IPS-18c (cell line): ENCODE measurements around the gene COQ6.
"Not testable (repeated sequence)": the region's sequence is repeated elsewhere in the genome, so short reads cannot be mapped to it uniquely, and the experiment has no call there.

Experiments
- H3K4me3 ChIP-seq: 2 replicates; pipeline ENCODE4 v1.7.0; 2013; ENCODE audit warnings: low read depth, mild to moderate bottlenecking, low read length, moderate library complexity; ENCODE audit not compliant: insufficient read depth
- H3K9me3 ChIP-seq: one replicate; pipeline ENCODE4 v1.6.1; 2013; ENCODE audit warnings: mild to moderate bottlenecking, low read length, moderate library complexity; ENCODE audit not compliant: control insufficient read depth, insufficient read depth

COQ6 gene

DNA sequence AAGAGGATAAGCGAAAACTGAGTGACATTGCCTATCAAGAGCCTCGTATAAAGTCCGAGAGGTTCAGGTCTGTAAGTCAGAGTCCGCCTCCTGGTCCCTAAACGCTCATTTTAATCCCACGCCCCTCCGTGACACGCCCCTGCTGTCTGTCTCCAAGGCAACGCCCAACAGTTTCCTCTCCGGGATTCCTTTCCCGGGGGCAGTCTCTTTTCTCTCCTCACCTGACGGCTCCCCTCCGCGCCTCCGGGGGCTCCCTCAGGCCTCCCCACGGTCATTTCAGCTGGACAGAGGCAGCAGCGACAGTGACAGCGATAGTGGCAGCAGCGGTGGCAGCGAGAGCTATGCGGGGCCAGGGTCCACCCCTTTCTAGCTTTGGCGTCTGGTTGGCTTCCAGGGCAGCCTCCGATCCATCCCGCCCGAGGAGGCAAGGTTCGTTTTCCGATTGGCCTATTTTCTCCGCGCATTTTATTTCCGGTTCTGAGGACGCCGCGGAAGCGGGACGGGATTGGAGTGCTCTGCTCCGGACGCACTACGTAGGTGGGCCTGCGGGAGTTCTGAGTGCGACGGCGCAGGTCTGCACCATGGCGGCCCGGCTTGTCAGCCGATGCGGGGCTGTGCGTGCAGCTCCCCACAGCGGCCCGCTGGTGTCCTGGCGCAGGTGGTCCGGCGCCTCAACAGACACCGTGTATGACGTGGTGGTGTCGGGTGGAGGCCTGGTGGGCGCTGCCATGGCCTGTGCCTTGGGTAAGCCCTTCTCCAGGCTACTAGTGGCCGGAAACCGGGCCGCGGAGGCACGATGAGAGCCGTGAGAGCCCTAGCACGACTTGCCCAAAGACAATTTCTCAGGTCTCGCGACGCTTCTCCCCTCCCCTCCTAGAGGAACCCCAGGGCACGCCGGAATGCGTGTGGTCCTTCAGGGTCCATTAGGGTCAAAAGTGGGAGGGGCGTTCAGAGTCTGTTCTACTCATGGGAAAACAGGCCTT lies at the start of gene COQ6, which contains the start of gene FAM161B:
Gene COQ6 (plus strand): TSS at position 551 of the 983 bp plus-strand sequence. CDS start 31 bp downstream, at position 582.
Gene FAM161B (minus strand): TSS at position 343 of the 983 bp plus-strand sequence. CDS start 68 bp downstream, at position 275.
- Histone ChIP-seq H3K9me3 (no peaks in the 10 kb centered on the region), H3K4me3 (peak within 1 kb of the TSS; percentile 82)

DNA sequence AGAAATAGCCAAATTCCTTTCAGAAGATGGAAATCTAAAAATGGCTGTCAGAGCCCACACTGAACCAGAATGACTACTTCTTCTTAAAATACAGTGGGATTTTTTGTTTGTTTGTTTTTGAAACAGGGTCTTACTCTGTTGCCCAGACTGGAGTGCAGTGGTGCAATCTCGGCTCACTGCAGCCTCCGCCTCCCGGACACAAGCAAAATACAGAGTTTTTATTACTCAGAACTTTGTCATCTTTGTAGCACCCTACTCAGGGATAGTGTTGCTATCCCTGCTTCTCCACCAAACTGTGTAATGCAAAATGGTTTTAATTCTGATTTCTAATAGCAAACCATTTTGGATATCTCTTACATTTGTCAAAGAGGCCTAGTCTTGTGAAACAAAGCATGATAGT lies 47.1 kb upstream of the COQ6 start:
- Histone ChIP-seq H3K4me3 (no peak overlapping the region), H3K9me3 (no peaks in the 10 kb centered on the region)

DNA sequence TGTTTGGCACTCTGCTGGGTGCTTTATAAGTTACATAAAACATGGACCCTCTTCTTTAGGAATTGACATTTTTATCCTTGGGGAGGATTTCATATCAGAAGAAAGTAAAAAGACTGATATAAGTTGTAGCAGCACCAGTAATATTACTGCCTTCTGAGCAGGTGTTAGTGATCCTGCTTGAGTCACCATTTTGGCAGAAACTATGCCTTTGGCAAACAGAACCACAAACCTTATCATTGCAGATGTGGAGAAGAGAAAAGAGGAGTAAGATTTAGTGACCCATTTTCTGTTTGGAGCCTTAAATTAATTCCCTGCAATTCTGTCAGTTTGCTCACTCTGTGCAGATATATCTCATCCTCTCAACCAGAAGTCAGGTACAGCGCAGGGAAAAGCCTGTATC lies 40.4 kb upstream of the COQ6 start:
- no peak overlapping the region for H3K4me3 ChIP-seq

DNA sequence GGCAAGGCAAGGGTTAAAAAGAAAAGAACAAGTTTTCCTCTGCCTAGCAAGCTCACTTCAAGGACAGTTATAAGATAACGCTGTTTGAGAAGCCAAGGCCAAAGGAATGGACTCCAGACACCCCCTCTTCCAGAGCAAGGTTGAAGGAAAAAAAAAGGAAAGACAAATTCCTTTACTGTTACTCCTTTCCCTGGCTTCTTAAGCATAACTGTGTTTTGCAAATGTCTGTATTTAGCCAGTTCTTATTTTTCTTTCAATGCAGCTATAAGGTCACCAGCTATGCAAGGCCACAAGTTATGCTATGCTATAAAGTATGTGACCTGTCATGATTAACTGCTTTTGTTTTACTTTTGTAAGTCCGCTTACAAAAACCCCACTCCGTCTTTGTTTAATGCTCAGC lies 36.8 kb upstream of the COQ6 start:
- Histone ChIP-seq H3K9me3 (no peaks in the 10 kb centered on the region), H3K4me3 (no peak overlapping the region)

More for the DNA sequence above, 40.4 kb upstream of the COQ6 start:
- H3K9me3 ChIP-seq, result no peaks in the 10 kb centered on the region

DNA sequence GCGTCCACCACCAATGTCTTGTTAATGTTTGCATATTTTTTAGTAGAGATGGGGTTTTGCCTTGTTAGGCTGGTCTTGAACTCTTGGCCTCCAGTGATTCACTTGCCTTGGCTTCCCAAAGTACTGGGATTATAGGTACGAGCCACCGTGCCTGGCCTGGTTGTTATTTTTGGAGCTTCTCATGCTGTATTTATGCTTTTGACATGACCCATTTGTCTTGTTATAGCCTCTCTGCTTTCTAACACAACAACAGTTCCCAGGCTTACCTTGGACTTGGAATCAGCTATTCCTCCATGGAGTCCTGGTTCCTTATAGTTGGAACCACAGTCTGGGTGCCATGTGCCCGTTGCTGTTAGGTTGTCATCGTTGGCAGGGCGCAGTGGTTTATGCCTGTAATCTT lies 33.8 kb upstream of the COQ6 start:
- Histone ChIP-seq H3K4me3 (no peak overlapping the region), H3K9me3 (no peaks in the 10 kb centered on the region)

DNA sequence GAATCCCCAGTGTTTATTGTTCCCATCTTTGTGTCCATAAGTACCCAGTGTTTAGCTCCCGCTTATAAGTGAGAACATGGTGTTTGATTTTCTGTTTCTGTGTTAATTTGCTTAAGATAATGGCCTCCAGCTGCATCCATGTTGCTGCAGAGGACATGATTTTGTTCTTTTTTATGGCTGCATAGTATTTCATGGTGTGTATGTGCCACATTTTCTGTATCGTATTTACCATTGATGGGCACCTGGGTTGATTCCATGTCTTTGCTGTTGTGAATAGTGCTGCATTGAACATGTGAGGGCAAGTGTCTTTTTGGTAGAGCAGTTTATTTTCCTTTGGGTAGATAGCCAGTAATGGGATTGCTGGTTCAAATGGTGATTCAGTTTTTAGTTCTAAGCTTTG lies 30.6 kb upstream of the COQ6 start:
- not testable (repeated sequence) for H3K4me3 ChIP-seq, H3K9me3 ChIP-seq

DNA sequence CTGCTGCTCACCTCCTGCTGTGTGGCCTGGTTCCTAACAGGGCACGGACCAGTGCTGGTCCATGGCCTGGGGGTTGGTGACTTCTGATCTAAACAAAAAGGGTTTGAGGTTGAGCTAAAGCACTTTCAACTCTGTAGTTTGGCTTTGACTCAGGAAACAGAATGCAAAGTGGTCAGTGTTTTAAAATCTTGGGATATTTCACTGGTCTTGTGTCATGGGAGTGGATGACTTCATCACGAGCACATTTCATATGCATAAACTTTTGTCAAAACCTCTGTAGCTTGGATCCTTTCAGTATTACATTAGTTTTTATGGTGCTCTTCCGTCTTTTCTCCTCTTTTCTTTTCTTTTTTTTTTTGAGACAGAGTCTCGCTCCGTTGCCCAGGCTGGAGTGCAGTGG lies 25.8 kb upstream of the COQ6 start:
- Histone ChIP-seq H3K4me3 (no peak overlapping the region), H3K9me3 (no peaks in the 10 kb centered on the region)

DNA sequence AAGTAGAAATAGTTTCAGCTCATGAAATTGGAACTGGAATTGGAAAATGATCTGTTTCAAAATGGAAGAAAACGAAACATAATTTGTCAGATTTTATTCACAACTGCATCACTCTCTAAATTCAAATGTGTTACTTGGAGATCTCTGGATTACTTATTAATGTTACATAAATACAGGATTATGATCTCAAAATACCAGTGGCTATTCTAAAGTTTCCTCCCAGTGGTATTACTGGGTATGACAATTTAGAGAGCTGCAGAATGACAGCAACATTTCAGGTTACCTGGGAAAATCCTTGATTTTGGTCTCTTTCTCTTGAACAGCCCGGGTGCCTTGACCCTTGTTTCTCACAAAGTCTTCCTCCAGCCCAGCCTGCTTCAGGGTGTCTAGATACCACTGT lies 14.4 kb upstream of the COQ6 start:
- no peaks in the 10 kb centered on the region for H3K9me3 ChIP-seq
- no peak overlapping the region for H3K4me3 ChIP-seq

DNA sequence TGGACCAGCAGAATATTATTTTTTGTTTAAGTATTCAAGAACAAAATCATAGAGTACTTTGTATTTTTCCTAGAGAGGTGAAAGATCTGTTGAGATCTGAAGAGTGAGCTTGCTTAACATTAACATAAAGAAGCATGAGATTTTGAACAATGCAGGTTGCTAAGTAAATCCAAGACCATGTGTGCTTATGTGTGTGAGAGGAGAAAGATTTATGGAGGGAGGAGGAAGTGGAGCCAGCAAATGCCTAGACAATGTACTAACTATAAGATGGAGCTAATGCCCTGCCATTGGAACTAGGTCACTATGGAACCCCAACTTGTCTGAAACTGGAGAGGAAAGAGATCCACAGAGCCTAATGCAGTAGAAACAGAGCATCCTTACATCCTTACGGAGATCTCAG lies 13.6 kb upstream of the COQ6 start:
- Histone ChIP-seq H3K4me3 (no peak overlapping the region), H3K9me3 (no peaks in the 10 kb centered on the region)

DNA sequence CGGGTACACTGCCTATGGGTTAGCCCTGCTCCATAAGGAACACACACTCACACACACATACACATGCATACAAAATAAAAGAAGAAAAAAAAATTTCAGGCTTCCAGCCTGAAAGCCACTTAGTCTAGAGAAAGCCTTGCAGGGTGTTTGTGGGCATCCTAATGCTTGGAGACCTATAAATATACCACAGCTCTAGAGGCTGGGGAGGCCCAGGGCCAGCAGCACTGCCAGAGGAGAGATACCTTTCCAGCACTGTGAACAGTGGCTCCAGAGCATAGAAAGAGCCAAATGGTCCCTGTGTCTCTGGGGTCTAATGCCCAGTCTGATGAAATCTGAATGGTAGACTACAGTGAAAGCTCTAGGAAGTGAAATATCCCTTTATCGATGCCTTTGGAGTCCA lies 13.1 kb upstream of the COQ6 start:
- H3K9me3 ChIP-seq, result no peaks in the 10 kb centered on the region
- H3K4me3 ChIP-seq, result no peak overlapping the region

DNA sequence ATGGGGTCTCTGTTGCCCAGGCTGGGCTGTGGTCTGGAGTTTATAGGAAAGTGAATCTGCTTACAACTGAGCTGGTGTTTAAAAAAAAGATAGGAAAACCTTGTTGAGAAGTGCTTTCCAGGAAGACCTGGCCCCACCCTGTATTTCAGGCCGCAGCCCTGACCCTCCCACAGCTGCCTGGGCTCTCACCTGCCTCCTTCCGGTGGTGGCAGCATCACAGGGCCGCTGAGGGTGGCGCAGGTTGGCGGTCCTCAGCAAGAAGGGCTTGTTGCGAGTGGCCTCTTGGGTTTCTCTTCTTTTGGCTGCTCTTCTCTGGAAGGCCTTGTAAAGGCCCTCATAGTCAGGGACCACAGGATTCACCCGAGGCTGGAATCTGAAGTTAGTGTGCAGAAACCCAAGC lies 7.9 kb upstream of the COQ6 start:
- Histone ChIP-seq H3K9me3 (no peaks in the 10 kb centered on the region), H3K4me3 (no peak overlapping the region)

DNA sequence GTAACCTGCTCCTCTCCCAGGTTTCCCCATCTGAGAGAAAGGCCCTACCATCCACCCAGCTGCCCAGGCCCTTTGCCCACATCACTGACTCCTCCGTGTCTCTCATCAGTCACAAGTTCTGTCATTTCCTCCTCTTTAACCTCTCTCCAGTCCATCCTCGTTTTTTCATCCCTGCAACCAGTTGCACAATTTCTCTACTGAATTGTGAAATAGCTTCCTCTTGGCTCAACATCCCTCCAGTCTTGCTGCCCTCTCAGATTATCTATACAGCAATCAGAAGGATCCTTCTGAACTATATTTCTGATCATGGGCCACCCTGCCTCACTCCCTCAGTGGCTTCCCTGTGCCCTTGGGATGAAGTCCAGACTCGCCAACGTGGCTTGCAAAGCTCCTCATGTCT lies 7.0 kb upstream of the COQ6 start:
- Histone ChIP-seq H3K9me3 (no peaks in the 10 kb centered on the region), H3K4me3 (no peak overlapping the region)

DNA sequence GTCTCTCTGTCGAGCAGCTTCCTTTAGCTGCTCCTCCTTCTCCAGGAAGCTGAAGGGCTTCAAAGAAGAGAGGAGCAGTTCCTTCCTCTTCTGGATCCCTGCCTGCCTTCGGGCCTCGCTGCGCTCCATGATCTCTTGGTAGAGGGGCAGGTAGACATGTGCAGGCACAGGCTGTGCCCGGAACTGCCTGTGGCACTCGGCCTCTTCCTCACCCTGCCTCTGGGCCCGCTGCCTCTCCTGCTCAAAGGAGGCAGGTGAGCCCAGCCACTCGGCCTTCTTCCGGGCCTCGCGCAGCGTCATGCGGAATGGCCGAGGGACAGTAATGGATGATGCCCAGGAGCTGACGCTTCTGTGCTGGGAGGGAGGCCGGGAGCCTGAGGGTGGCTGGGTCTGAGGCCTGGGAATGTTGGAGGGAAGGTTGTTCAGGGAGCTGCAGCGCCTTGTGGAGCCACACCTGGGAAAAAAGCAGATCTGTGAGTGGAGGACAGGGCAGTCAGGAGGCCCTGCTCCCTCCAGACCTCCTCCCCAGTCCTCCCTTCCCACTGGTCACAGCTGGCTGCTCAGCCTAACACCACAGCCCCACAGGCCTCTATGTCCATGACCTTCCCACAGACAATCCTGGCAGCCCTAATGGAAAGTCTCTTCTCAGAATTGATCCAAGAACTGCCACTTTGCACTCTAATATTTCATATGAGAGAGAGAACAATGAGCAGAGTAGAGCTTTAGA lies 5.5 kb upstream of the COQ6 start:
- Histone ChIP-seq H3K9me3 (no peaks in the 10 kb centered on the region), H3K4me3 (no peak overlapping the region)

DNA sequence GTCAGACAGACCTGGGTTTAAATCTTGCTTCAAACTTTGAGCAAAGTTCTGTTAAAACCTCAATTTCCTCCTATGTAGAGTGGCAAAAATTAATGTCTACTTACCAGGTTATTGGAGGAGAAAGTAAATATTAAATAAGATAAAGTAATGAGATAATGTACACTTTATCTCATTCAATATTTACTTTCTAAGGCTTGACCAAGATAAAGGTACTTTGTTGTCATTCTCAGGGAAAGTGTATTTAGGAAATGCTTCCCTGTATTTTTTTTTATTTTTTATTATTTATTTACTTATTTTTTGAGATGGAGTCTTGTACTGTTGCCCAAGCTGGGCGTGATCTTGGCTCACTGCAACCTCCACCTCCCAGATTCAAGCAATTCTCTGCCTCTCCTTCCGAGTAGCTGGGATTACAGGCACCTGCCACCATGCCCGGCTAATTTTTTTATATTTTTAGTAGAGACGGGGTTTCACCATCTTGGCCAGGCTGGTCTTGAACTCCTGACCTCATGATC lies 4.9 kb upstream of the COQ6 start:
- Histone ChIP-seq H3K4me3 (no peak overlapping the region), H3K9me3 (no peaks in the 10 kb centered on the region)

DNA sequence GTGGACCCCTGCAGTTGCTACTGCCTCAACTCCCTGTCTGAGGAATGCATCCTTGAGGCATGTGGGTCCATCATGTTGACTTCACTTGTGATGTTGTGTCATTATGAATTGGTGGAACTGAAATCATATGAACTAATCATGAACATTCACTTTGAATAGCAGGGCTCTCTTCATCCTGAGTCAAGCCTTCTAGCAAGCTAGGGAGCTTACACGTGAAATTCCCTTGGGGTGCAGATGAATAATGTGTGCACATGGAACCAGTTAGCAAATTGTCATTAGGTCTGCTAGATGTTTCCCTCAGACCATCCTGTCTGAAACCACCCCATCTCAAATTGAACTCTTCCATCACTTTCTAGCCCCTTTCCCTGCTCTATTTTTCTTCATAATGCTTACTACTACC lies 3.6 kb downstream of the COQ6 start:
- Histone ChIP-seq H3K9me3 (no peaks in the 10 kb centered on the region), H3K4me3 (no peak overlapping the region)

DNA sequence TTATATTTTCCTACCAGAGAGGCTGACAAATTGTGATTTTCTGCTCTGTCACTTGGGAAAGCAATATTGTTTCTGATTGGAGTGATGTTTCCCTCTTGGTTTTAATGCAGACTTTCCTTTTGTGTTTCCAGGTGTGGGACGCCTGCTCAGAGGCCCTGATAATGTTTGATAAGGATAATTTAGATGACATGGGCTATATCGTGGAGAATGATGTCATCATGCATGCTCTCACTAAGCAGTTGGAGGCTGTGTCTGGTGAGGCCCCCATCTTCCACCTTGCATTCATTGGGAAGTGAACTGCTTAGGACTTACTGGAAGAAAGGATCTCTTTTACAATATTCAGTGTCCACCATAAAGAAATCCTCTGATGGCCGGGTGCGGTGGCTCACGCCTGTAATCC lies 5.6 kb downstream of the COQ6 start:
- Histone ChIP-seq H3K4me3 (no peak overlapping the region), H3K9me3 (no peaks in the 10 kb centered on the region)

DNA sequence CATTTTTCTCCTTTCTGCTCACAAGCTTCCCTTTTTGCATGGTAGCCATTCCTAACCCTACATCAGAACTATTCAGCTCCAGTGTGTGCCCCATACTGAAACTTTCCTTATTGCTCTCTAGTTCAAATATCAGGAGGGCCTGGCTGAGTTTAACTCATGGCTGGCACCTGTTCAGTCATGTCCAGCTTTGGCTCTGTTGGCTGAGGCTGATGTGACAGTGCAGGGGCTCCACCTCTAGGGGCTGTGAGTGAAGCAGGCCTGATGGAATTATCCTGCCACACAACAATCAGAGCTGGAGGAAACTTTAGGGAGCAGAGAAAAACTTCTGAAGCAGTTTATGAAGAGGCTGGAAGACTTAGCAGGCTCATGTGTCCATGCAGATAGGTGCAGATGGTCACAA lies 8.5 kb downstream of the COQ6 start:
- H3K9me3 ChIP-seq, result no peaks in the 10 kb centered on the region
- no peak overlapping the region for H3K4me3 ChIP-seq

DNA sequence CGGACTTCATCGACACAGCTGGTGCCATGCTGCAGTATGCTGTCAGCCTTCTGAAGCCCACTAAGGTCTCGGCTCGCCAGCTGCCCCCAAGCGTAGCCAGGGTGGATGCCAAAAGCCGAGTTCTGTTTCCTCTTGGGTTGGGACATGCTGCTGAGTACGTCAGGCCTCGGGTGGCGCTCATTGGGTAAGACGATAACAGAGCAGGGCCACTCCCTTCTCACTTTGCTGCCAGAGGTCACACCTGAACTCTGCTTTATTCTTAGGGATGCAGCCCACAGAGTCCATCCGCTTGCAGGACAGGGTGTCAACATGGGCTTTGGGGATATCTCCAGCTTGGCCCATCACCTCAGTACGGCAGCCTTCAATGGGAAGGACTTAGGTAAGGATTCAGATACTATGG lies 11.1 kb downstream of the COQ6 start:
- H3K4me3 ChIP-seq, result no peak overlapping the region
- H3K9me3 ChIP-seq, result no peaks in the 10 kb centered on the region
